Right cardiac atrium (tissue), 5 donors: ENCODE measurements around the gene OST4. TPM values are rescaled to one million over a fixed set of nuclear protein-coding genes. Genes with fewer than 3 reads are reported as not detected.
A peak's percentile ranks its signal among the peaks of the same experiment; 100 is the strongest.

Source experiments
- ATAC-seq, 2 donors: fragments of 200-7000 bp; cut with Tn5 transposase; one replicate each; pipeline versions ENCODE4 v1.8.0 to v1.9.1; 2020; ENCODE audit warnings: moderate library complexity in 2 of 2, mild to moderate bottlenecking in 1 of 2
- DNase-seq, 3 donors: peaks; one replicate each; pipeline ENCODE4 v3.0.0-alpha.2; 2020
- H3K27ac ChIP-seq: one replicate; pipeline ENCODE4 v1.5.1; 2013; ENCODE audit warnings: mild to moderate bottlenecking, low read length, control low read depth, moderate library complexity
- H3K27me3 ChIP-seq: one replicate; pipeline ENCODE4 v1.6.1; 2013; ENCODE audit not compliant: control insufficient read depth, insufficient read depth
- H3K4me1 ChIP-seq: one replicate; pipeline ENCODE4 v1.6.1; 2013; ENCODE audit warnings: low read length; ENCODE audit not compliant: control insufficient read depth, insufficient read depth
- H3K4me3 ChIP-seq: one replicate; pipeline ENCODE4 v1.5.1; 2013; ENCODE audit warnings: low read length, control low read depth
- H3K9me3 ChIP-seq: one replicate; pipeline ENCODE4 v1.6.1; 2013; ENCODE audit warnings: low read length; ENCODE audit not compliant: control insufficient read depth
- WGBS: extraction: QIAGEN DNeasy Blood & Tissue Kit; methylation state at CpG from one replicate; pipeline ENCODE4 v1.1.7; 2013; 5-methylcytosine and 5-hydroxymethylcytosine counted together
- intact Hi-C, 4 donors: fragments of 100-400 bp; cut with DNase I; formaldehyde crosslinking; loops; one replicate each; pipeline versions ENCODE4 v1.11.0 to v1.14.0; 2022 to 2023
- polyA plus RNA-seq: library from polyadenylated mRNA; stranded (reverse); fragments of 200-250 nt; gene quantifications from one replicate; pipeline ENCODE4 v1.2.3, GENCODE V29; 2013
- total RNA-seq, 4 donors: library from RNA; stranded (reverse); fragmentation: NEBNext Ultra II Directional; extraction: Animal tissue kit (Norgen Biotek cat#: 25700); gene quantifications; one replicate each; pipeline ENCODE4 v1.2.1, GENCODE V29; 2021
- donor health status: healthy with polysubstance abuse.
- donor health status: DM: no; HTN: yes; CAD: no.
- donor health status: DM: no; HTN: no; CAD: no.
- donor health status: DM: no; HTN: yes; CAD: no; lungs with severe emphysema.
- donor health status: DM: yes; HTN: yes; CAD: no.

OST4 gene
- total and polyA plus RNA-seq, 5 donors, result 372 to 872 (median 484) TPM

DNA sequence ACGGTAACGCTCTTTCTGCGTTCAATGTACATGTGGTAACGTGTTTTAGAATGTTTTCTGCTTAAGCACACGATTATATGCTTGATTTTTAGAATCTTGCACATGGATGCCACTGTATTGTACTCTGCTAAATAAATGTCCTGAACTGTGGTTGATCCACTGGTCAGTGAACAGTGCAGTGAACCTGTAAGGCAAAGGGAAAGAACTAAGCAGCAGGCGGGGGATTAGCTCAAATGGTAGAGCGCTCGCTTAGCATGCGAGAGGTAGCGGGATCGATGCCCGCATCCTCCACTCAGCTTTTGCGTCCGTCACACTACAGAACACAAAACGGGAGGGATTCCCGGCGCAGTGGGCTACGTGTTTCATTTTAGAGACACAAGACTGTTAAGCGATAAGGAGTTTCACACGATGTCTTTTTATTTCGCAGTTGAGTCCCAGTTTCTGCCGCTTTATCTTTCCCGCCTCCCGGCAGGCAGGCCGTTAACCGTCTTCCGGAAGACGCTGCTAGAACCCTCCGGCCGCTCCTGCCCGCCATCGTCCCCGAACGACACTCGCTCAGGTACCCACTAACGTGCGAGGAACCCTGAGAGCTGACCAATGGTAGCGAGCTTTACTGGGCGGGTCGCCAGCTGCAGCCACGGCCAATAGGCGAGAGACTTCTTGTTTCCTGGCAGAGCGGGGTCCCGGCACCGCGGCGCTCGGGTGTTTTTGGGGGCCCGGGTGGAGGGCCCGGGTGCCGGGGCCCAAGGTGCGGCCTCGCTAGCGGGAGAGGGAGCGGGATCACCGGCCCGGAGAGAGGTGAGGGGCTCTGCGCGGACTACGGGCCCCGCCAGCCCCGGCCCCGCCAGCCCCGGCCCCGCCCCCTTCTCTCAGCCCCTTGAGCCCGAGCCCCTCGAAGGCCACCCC, 20.2 kb downstream of the OST4 start, which contains the start of gene AGBL5:
Gene AGBL5, plus strand, starts transcription at position 673 of the 906 bp plus-strand sequence. CDS start 1,291 bp downstream, outside the sequence.
- DNase-seq, result peak; percentile 95 to 98 (median 98)
- peak within 1 kb of the TSS; percentile 87 for H3K27ac ChIP-seq
- WGBS, result under 1% methylated on average over 67 of the region's 67 CpGs
- ATAC-seq, result peak; percentile 88 to 90
- H3K27me3 ChIP-seq, result no peaks in the 10 kb centered on the region
- peak within 1 kb of the TSS; percentile 80 for H3K4me3 ChIP-seq
- intact Hi-C loops, result loop anchor here in 1 of 4 donors (5.0 kb wide), 1 partner anchor 36 kb away; the partner anchor contains the start of gene KHK
- H3K4me1 ChIP-seq, result no peaks in the 10 kb centered on the region
- no peaks in the 10 kb centered on the region for H3K9me3 ChIP-seq

DNA sequence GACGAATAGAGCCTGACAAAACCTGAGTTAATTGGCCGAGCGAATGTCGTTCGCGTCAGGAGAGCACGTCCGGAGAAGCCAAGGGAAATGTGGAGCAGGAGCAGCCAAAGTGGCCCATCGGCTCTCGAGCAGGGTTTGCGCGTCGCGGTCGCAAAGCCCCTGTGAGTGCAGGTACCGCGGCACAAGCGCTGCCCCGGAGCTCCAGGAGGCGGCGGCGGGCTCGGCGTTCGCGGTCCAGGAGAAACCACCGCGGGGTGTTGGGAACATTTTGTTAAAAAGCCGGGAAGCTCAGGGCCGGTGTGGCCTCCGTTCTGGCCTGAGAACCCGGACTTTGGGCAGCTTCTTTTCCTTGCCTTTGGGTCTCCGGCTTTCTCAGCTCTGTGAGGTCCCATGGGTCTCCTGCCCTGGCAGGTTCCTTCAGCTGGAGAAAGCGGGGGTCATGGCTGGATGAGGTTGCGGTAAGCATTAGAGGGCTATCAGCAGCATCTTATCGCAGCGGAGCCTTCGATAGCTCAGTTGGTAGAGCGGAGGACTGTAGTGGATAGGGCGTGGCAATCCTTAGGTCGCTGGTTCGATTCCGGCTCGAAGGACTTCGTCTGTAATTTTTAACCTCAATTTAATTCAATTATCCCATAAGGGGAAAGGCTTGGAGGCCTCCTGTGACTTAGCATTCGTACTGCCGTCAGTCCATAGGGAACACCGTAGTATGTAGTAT, 21.0 kb downstream of the OST4 start:
- intact Hi-C loops, result loop anchor here in 1 of 4 donors (5.0 kb wide), 1 partner anchor 37 kb away; the partner anchor contains the start of gene KHK
- H3K4me3 ChIP-seq, result peak overlapping the region; percentile 80
- H3K4me1 ChIP-seq, result no peaks in the 10 kb centered on the region
- no peaks in the 10 kb centered on the region for H3K27me3 ChIP-seq
- WGBS, result under 1% methylated on average over 48 of the region's 48 CpGs
- peak; percentile 87 to 90 for ATAC-seq
- peak; percentile 80 to 94 (median 93) for DNase-seq
- no peaks in the 10 kb centered on the region for H3K9me3 ChIP-seq
- H3K27ac ChIP-seq, result peak overlapping the region; percentile 87

DNA sequence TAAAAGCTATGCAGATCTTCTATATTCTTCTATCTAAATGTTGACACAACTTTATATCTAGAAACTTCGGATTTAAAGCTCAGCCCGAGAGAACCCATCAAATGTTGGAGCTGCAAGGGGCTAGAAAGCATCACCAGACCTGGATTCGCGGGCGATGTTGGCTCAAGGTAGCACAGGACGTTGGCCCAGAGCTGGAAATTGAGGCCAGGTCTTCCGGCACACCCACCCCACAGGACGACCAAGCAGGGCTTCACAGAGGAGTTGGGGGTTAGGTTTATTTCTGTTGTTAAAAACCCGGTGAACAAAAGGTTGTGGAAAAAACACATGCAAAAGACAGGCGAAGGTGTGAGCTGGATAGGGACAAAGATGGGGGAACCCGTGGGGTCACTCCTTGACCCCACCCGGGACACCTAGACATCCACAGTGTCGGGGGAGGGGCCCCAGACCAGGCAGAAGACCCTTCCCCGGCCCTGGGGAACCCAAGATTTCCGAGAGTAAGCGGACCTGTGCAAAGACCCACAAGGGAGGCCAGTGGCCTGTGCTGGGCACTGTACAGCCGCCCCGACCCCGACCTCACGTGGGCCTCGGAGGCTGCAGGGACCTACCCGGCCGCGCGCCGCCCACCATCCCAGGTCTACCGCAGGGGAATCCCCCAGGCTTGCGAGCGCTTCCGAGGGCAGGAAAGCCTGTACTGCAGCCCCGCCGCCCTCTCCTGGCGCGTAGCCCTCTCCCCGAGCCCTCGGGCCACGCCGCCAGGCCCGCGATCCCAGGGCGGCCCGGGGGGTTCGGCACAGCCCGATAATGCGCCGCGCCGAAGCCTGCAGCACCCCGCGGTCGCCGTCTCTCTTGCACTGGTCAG, 21.8 kb downstream of the OST4 start:
- peak; percentile 51 to 81 (median 81) for DNase-seq
- Histone ChIP-seq H3K9me3 (no peaks in the 10 kb centered on the region), H3K27me3 (no peaks in the 10 kb centered on the region), H3K27ac (peak overlapping the region; percentile 78), H3K4me3 (peak overlapping the region; percentile 80), H3K4me1 (no peaks in the 10 kb centered on the region)
- intact Hi-C loops, result loop anchor here in 1 of 4 donors (5.0 kb wide), 1 partner anchor 38 kb away; the partner anchor contains the start of gene KHK
- ATAC-seq, result peak; percentile 20 to 30
- 9% methylated on average over 52 of the region's 52 CpGs for WGBS

- H3K4me3 ChIP-seq, result no peak overlapping the region
- H3K27ac ChIP-seq, result no peak overlapping the region
- H3K4me1 ChIP-seq, result no peaks in the 10 kb centered on the region
- no peak for DNase-seq
- no peak for ATAC-seq
- WGBS, result 86% methylated on average over 7 of the region's 7 CpGs
- no peaks in the 10 kb centered on the region for H3K27me3 ChIP-seq
- intact Hi-C loops, result no loop called here
- H3K9me3 ChIP-seq, result no peaks in the 10 kb centered on the region
Observed at GRCh38 chr2:27042985-27043634, 28.3 kb downstream of the OST4 start.

- H3K4me3 ChIP-seq, result no peak overlapping the region
- WGBS, result 68% methylated on average over 10 of the region's 10 CpGs
Observed at GRCh38 chr2:27042159-27042661, 29.2 kb downstream of the OST4 start.

GRCh38 chr2:27041752-27042151, 29.7 kb downstream of the OST4 start:
- ATAC-seq (no peak), DNase-seq (no peak)

More at GRCh38 chr2:27042159-27042661, 29.2 kb downstream of the OST4 start:
- Histone ChIP-seq H3K27ac (no peak overlapping the region), H3K27me3 (no peaks in the 10 kb centered on the region), H3K9me3 (no peaks in the 10 kb centered on the region), H3K4me1 (no peaks in the 10 kb centered on the region)
- intact Hi-C loops, result no loop called here
- no peak for ATAC-seq
- DNase-seq, result no peak

GRCh38 chr2:27040282-27040681, 31.2 kb downstream of the OST4 start:
- Histone ChIP-seq H3K4me3 (no peak overlapping the region), H3K9me3 (no peaks in the 10 kb centered on the region), H3K27ac (no peak overlapping the region), H3K4me1 (no peaks in the 10 kb centered on the region), H3K27me3 (no peaks in the 10 kb centered on the region)
- no peak for DNase-seq
- intact Hi-C loops, result no loop called here
- peak in 1 of 2 donors; percentile 4 for ATAC-seq
- WGBS, result 90% methylated on average over 8 of the region's 8 CpGs

More at GRCh38 chr2:27041752-27042151, 29.7 kb downstream of the OST4 start:
- Histone ChIP-seq H3K4me1 (no peaks in the 10 kb centered on the region), H3K9me3 (no peaks in the 10 kb centered on the region), H3K27ac (no peak overlapping the region), H3K4me3 (no peak overlapping the region), H3K27me3 (no peaks in the 10 kb centered on the region)
- intact Hi-C loops, result no loop called here
- WGBS, result 31% methylated on average over 5 of the region's 5 CpGs

DNA sequence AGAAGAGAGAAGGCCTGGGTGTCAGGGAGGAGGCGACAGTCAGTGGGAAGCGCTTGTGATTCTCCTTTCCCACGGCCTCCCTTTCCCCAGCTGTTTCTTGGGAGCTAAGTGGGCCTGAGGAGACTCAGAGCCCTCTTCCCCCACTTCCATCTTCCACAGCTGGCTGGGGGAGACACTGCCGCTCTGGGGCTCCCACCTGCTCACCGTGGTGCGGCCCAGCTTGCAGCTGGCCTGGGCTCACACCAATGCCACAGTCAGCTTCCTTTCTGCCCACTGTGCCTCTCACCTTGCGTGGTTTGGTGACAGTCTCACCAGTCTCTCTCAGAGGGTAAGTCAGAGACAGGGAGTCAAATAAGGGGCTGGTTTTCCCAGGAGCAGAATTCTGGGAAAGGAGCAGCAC, 31.6 kb downstream of the OST4 start:
- DNase-seq (no peak), ATAC-seq (no peak)
- 90% methylated on average over 7 of the region's 7 CpGs for WGBS
- intact Hi-C loops, result loop anchor here in 2 of 4 donors (10.0 kb wide), 1 partner anchor 45 kb away; the partner anchor contains the start of gene KHK (in 2 of the 2)
- H3K4me3 ChIP-seq, result no peak overlapping the region
- H3K4me1 ChIP-seq, result no peaks in the 10 kb centered on the region
- H3K27ac ChIP-seq, result no peak overlapping the region
- no peaks in the 10 kb centered on the region for H3K27me3 ChIP-seq
- H3K9me3 ChIP-seq, result no peaks in the 10 kb centered on the region

GRCh38 chr2:27039426-27039825, 32.0 kb downstream of the OST4 start:
- no peak for DNase-seq
- Histone ChIP-seq H3K4me1 (no peaks in the 10 kb centered on the region), H3K4me3 (no peak overlapping the region), H3K27me3 (no peaks in the 10 kb centered on the region), H3K9me3 (no peaks in the 10 kb centered on the region), H3K27ac (no peak overlapping the region)
- WGBS, result 93% methylated on average over 6 of the region's 6 CpGs
- intact Hi-C loops, result loop anchor here in 2 of 4 donors (10.0 kb wide), 1 partner anchor 45 kb away; the partner anchor contains the start of gene KHK (in 2 of the 2)
- ATAC-seq, result no peak
